Measurements from ENCODE around the gene NFKB1.

The NFKB1 gene

DNA sequence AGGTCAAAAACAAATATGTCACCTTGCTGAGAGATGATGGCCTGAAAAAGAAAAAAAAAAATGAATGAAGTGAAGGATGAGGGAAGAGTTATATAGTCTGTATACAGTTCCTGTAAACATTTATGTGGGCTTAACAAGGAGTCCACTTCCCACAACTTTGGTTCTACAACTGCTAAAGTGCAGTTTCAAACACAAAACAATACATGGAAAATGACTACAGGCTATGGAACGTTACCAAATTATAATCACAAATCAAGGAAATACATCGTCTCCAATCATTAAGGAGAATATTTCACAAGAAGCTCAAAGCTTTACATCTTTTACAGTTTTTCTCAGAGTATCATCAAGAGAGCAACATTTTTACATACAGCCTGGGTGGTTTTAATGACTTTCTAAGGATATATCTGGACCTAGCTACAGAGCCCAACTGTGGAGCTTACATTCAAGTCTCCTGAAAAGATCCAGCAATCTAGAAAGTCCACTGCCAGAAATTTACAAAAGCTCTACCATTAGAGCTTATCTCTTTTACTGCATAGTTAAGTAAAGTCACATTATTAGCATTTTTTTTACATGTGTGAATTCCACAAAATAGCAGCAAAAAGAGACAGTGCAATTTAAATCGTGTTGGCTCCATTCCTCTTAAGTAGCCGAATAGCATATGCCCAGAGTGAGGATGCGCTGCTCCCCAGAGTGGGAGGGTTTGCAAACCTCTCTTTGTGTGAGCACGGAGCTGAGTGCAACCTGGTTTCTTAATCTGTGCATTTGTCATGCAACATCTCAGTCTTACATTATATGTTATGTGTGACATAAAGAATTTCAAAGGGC is 131.3 kb downstream of the NFKB1 start:
- DNase-seq = peak; percentile 23

- no peak for DNase-seq
Observed at GRCh38 chr4:102633100-102633499, 131.9 kb downstream of the NFKB1 start.

GRCh38 chr4:102637391-102637790 is 136.2 kb downstream of the NFKB1 start:
- DNase-seq = no peak

- DNase-seq = peak; percentile 8
Observed at GRCh38 chr4:102638621-102639020, 137.5 kb downstream of the NFKB1 start.

DNA sequence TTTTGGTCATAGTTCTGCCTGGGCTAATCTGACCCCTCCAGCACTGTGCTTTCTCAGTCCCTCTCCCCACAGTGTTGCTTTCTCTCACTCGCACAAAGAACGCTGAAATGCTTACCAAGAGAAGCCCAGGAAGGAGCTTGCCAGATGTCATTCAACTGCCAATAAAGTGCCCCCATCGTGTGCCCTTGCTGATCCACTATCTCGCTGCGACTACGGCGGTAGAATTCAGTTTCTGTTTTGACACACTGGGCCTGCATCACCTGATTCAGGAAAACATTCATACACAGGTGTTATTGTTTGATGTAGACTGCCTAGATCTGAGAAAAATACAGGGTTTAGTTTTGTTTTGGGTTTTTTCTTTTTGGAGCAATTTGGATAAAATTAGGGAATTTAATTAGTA is 138.4 kb downstream of the NFKB1 start:
- no peak for DNase-seq

DNA sequence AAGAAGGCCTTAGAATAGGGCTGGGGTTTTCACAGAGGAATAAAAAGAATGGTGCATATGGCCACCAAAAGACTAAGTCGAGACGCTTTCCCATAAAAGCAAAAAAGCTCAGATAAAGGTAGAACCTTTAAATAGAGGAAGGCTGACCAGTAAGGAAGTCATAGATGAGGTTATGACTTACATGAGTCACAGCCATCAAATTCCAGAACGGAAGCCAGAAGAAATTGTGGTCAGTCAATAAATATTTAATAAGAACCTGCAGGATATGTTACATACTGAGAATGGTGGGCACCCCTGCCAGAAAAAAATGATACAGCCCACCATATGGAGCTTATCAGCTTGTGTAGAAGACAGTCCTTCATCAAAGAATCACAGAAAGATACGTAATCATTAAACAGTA is 139.5 kb downstream of the NFKB1 start:
- peak; percentile 46 for DNase-seq

- DNase-seq = no peak
Observed at GRCh38 chr4:102641793-102642192, 140.6 kb downstream of the NFKB1 start.

DNA sequence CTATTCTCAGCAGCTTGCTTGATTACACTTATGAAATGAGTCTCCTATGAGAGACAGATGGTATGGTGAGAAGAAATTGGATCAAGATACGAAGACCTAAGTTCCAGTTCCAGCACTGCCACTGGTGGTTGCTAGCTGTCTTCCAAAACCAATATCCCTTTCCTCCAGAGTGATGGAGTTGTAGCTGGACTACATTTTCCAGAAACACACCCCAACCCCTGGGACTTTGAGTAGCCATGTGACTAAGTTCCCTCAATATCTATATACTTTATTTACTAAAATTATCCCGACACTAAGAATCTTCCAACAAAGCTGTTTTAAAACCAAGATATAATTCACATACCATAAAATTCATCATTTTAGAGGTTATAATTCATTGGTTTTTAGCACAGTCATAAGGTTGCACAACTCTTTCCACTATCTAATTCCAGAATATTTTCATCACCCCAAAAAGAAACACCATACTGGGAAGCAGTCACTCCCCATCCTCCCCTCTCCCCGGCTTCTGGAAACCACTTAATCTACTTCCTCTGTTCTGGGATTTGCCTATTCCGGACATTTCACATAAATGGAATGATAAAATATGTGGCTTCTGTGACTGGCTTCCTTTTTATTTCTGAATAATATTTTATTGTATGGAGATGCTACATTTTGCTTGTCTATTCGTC is 141.6 kb downstream of the NFKB1 start:
- DNase-seq = peak; percentile 79

DNA sequence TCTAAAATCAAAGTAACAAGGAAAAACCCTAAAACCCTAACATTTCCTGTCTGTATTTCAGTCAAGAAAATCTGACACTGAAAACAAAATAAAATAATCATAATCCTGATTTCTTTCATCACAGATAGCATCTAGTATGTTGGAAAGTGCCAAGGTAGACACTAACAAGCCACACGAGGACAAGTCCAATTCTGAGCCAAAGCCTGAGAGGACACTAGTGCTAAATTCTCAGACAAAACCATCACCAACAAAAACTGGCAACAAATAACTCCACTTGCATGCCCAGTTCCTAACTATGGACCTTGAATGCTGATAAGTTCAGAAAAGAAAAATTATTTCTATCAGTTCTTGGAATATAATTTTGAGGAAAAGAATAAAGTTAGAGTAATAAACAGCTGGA is 146.0 kb downstream of the NFKB1 start:
- DNase-seq = no peak

GRCh38 chr4:102657206-102657605 is 156.0 kb downstream of the NFKB1 start:
- no peak for DNase-seq

DNA sequence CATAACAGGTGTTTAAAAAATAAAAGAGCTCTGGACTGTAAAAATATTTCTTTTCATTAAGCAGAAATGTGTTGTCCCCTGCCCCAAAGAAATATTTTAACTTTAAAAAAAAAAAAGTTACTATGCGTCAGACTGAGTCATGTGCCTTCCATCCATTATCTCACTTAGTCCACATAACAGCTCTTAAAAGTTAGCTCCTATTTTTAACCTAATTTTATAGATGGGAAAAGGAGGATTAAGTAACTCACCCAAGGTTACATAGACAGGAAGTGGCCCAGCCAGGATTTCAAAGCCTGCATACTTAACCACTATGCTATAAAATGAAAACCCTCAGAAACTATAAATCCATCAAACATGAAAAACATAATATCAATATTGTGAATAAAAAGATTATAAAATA is 161.9 kb downstream of the NFKB1 start:
- peak; percentile 57 for DNase-seq

GRCh38 chr4:102665527-102665926 is 164.4 kb downstream of the NFKB1 start:
- DNase-seq = no peak
